ENCODE results near the gene ATG9A. TPM values are rescaled to one million over a fixed set of nuclear protein-coding genes. Genes with fewer than 3 reads are reported as not detected.

ATG9A gene
- total and polyA plus RNA-seq, 9 donors = 22.6 to 46.3 (median 32.6) TPM

DNA sequence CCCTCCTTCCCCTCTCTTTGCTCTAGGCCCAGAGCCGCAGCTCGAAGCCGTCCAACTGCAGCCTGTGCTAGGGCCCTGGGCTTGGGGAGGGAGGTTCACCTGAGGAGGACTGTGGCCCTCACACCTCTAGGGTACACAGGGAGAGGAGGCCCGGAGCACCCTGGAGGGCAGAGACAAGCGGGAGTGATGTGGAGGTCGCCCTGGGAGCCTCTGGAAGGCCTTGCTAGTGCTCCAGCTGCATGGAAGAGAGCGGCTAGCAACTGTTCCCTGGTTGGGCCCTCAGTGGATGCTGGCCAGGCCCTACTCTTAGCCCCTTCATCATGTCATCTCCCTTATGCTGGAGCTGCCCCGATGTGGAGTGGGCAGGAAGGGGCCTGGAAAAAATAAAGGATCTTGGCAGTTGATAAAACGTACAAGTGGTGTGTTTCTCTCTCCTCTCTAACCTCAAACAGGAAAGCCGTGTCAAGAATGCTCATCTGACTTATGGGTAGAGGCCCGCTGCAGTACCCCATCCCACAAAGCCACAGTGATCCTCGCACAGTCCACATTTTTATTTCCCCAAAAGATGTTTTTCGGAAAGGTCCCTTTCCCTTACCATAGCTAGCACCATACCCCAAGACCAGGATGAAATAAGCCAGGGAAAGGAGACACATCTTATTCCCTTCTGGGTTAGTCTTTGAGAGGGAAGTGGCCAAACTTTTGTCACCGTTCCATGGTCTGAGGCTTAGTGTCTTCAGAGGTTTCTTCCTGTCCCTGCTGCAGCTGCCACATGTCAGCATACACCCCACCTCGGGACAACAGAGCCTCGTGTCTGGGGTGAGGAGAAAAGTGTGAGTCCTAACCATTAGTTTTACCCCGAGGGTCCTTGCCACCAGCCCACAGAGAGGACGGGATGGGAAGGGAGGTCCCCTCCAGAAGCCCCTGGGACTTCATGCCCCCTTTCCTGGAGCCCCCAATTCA, 19.9 kb downstream of the ATG9A start:
- H3K9me3 ChIP-seq = no peaks in the 10 kb centered on the region
- H3K4me3 ChIP-seq = no peak overlapping the region
- no peaks in the 10 kb centered on the region for H3K36me3 ChIP-seq
- no peak for DNase-seq
- H3K4me1 ChIP-seq (ENCODE audit: insufficient read depth) = peaks cover 4% of the 10 kb centered on the region
- WGBS, 3 donors = 77 to 80% (median 78%) methylated on average over 18 of the region's 18 CpGs
- H3K27me3 ChIP-seq = no peaks in the 10 kb centered on the region
- no peak for TF ChIP-seq POLR2A (IDR thresholded peaks at IDR 0.05)
- TF ChIP-seq EP300 (IDR thresholded peaks at IDR 0.05) = no peak
- TF ChIP-seq, protein P1, sequence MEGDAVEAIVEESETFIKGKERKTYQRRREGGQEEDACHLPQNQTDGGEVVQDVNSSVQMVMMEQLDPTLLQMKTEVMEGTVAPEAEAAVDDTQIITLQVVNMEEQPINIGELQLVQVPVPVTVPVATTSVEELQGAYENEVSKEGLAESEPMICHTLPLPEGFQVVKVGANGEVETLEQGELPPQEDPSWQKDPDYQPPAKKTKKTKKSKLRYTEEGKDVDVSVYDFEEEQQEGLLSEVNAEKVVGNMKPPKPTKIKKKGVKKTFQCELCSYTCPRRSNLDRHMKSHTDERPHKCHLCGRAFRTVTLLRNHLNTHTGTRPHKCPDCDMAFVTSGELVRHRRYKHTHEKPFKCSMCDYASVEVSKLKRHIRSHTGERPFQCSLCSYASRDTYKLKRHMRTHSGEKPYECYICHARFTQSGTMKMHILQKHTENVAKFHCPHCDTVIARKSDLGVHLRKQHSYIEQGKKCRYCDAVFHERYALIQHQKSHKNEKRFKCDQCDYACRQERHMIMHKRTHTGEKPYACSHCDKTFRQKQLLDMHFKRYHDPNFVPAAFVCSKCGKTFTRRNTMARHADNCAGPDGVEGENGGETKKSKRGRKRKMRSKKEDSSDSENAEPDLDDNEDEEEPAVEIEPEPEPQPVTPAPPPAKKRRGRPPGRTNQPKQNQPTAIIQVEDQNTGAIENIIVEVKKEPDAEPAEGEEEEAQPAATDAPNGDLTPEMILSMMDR (IDR thresholded peaks at IDR 0.05) = no peak
- no peak overlapping the region for H3K27ac ChIP-seq
- intact Hi-C loops (cut with DNase I) = no loop called here

DNA sequence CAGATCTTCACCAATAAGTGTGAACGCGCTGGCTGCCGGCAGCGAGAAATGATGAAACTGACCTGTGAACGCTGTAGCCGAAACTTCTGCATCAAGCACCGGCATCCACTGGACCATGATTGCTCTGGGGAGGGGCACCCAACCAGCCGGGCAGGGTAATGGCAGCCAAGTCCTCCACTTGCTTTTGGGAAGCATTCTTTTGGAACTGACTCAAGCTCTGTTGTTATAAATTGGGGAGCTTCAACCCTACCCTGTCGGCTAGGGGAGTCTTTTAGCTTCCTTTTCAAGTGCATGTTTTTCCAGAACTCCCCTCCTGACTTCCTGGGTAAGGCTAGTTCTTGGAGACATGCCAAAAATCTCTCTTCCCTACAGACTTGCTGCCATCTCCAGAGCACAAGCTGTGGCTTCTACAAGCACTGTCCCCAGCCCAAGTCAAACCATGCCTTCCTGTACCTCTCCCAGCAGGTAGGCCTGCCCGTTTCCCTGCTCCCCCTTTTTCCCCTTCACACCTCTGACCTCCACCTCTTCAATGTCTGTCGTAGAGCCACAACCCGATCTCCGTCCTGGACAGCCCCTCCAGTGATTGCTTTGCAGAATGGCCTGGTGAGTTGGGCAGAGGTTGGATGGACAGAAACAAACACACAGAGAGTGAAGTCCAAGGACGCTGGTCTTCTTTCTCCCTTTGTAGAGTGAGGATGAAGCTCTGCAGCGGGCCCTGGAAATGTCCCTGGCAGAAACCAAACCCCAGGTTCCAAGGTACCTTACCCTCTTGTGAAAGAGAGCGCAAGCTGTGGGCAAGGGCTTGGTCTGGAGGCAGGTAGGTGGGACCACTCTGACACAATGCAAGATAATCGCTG, 21.3 kb downstream of the ATG9A start:
- intact Hi-C loops (cut with DNase I) = no loop called here
- no peaks in the 10 kb centered on the region for H3K27me3 ChIP-seq
- peaks cover 4% of the 10 kb centered on the region for H3K4me1 ChIP-seq (ENCODE audit: insufficient read depth)
- TF ChIP-seq, protein P1 (IDR thresholded peaks at IDR 0.05) = no peak
- TF ChIP-seq POLR2A (IDR thresholded peaks at IDR 0.05) (no peak), EP300 (IDR thresholded peaks at IDR 0.05) (no peak)
- peak in 3 of 5 donors; percentile 45 to 57 (median 47) for DNase-seq
- H3K4me3 ChIP-seq = no peak overlapping the region
- H3K27ac ChIP-seq = peak overlapping the region in 1 of 2 donors; percentile 89
- 38 to 53% (median 39%) methylated on average over 17 of the region's 17 CpGs for WGBS, 3 donors
- H3K9me3 ChIP-seq = no peaks in the 10 kb centered on the region
- no peaks in the 10 kb centered on the region for H3K36me3 ChIP-seq

DNA sequence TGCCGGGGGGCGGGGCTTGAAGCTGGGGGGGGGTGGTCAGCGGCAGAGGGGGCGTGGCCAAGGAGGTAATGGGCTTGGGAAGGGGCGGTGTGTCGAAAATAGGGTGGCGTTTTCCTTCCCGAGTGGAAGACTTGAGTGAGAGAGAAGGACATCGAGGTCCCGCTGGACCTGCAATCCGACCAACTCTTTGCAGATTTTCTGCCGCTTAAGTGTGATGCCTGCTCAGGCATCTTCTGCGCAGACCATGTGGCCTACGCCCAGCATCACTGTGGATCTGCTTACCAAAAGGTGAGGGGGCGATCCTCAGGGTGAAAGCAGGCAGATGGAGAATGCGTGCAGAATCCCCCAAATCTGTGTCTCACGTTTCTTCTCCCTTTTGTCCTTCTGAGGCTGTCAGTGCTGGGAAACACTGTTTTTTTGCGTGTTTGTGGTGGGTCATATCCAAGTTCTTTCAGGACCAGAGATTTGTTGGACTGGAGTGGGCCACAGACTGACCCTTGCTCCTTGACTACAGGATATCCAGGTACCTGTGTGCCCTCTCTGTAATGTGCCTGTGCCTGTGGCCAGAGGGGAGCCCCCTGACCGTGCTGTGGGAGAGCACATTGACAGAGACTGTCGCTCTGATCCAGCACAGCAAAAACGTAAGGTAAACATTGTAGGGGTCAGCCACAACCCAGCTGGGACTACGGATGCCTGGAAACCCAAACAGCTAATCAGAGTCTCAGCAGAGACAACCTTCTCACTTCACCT, 22.1 kb downstream of the ATG9A start:
- peaks cover 4% of the 10 kb centered on the region for H3K4me1 ChIP-seq (ENCODE audit: insufficient read depth)
- WGBS, 3 donors = 3 to 6% (median 6%) methylated on average over 22 of the region's 22 CpGs
- intact Hi-C loops (cut with DNase I) = no loop called here
- peak in 1 of 5 donors; percentile 42 for DNase-seq
- peak overlapping the region; percentile 89 to 99 for H3K27ac ChIP-seq
- H3K36me3 ChIP-seq = no peaks in the 10 kb centered on the region
- no peak for TF ChIP-seq POLR2A (IDR thresholded peaks at IDR 0.05)
- TF ChIP-seq EP300 (IDR thresholded peaks at IDR 0.05) = no peak
- TF ChIP-seq, protein P1 (IDR thresholded peaks at IDR 0.05) = no peak
- H3K4me3 ChIP-seq = peak overlapping the region; percentile 75
- H3K9me3 ChIP-seq = no peaks in the 10 kb centered on the region
- no peaks in the 10 kb centered on the region for H3K27me3 ChIP-seq
